AG09319 (cell line): Measurements from ENCODE around the gene SIK2.

Experiments used
- DNase-seq: peaks from one replicate; pipeline ENCODE4 v3.0.0-alpha.2; 2010; ENCODE audit warnings: low read depth; ENCODE audit errors: extremely low read depth
- TF ChIP-seq, protein P1 (sequence below): IDR thresholded peaks from 2 replicates; pipeline ENCODE4 v1.5.1; 2011; ENCODE audit warnings: low read depth, mild to moderate bottlenecking, inconsistent platforms, low read length, moderate library complexity

The SIK2 gene

GRCh38 chr11:111772535-111772934 lies 170.3 kb downstream of the SIK2 start:
- TF ChIP-seq, protein P1, sequence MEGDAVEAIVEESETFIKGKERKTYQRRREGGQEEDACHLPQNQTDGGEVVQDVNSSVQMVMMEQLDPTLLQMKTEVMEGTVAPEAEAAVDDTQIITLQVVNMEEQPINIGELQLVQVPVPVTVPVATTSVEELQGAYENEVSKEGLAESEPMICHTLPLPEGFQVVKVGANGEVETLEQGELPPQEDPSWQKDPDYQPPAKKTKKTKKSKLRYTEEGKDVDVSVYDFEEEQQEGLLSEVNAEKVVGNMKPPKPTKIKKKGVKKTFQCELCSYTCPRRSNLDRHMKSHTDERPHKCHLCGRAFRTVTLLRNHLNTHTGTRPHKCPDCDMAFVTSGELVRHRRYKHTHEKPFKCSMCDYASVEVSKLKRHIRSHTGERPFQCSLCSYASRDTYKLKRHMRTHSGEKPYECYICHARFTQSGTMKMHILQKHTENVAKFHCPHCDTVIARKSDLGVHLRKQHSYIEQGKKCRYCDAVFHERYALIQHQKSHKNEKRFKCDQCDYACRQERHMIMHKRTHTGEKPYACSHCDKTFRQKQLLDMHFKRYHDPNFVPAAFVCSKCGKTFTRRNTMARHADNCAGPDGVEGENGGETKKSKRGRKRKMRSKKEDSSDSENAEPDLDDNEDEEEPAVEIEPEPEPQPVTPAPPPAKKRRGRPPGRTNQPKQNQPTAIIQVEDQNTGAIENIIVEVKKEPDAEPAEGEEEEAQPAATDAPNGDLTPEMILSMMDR: no peak
- no peak for DNase-seq

- no peak for DNase-seq
- TF ChIP-seq, protein P1: no peak
Observed at GRCh38 chr11:111774955-111775710, 172.9 kb downstream of the SIK2 start.

DNA sequence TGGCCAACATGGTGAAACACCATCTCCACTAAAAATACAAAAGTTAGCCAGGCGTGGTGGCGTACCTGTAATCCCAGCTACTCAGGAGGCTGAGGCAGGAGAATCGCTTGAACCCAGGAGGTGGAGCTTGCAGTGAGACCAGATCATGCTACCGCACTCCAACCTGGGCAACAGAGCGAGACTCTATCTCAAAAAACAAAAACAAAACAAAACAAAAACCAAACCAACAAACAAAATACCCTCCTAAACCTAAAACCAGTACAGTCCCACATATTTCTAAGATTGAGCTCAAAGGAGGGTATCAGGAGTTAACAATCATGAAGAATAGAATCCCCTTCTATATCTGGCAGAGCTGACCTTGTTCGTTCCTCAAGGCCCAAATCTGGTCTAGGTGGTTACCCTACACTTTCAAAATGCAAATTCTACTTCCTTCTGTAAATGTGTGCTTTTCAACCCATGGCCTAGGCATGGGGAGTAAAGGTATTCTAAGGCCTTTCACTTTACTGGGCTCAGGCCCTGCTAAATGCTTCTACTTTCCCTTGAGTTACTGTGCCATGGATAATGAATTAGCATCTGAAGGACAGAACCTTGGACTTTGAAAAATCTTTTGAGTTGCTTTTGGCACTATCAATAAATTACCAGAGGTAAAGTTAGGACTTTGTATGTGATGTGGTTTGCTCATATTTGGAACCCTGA lies 174.3 kb downstream of the SIK2 start:
- TF ChIP-seq, protein P1: no peak
- DNase-seq: no peak

GRCh38 chr11:111777094-111778046 lies 175.1 kb downstream of the SIK2 start:
- TF ChIP-seq, protein P1: peak; percentile 77
- DNase-seq: peak; percentile 56

GRCh38 chr11:111778047-111778558 lies 175.9 kb downstream of the SIK2 start:
- TF ChIP-seq, protein P1: no peak
- no peak for DNase-seq

DNA sequence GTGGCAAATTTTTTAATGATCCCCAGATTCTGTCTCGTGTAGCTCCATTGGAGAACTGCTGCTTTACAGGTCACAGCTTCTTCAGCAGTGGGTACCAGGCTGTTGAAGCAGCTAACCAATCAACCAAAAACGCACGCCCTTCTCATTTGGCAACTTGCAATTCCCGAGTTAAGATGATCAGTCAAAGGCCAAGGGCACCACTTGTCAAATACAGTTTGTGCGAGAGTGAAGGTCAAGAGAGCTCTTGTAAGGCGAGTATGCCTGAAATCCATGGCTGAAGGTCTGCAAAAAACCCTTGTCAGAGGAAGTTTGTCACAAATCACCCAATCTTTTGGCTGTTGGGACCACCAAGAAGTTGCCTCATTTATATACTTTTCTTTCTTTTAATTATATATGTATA lies 176.9 kb downstream of the SIK2 start:
- DNase-seq: no peak
- TF ChIP-seq, protein P1: no peak
